Measurements from ENCODE around the gene CXCR4. TPM values are rescaled to one million over a fixed set of nuclear protein-coding genes. Genes with fewer than 3 reads are reported as not detected.

The CXCR4 gene
- total RNA-seq, 1 experiment from 2014 or later, result 1.3 TPM

- TF ChIP-seq ZNF532 (CRISPR knock-in tag; IDR thresholded peaks at IDR 0.05; ENCODE audit: borderline replicate concordance), result no peak
- no peak for TF ChIP-seq ERG (CRISPR knock-in tag; IDR thresholded peaks at IDR 0.05)
- TF ChIP-seq FOXJ3 (CRISPR knock-in tag; IDR thresholded peaks at IDR 0.05; ENCODE audit: borderline replicate concordance), result no peak
- no peak for TF ChIP-seq ZNF425 (CRISPR knock-in tag; conservative IDR thresholded peaks at IDR 0.05)
Measured at GRCh38 chr2:136127356-136127755, 9.4 kb upstream of the CXCR4 start (continued).

- ChIA-PET POLR2A (no interaction called here), CTCF (interaction anchor here (2.2 kb wide), 1 partner anchor 129 kb away, joined by 6 read pairs; no protein-coding TSS in a partner anchor)
- no peak for TF ChIP-seq USF1 (CRISPR knock-in tag; IDR thresholded peaks at IDR 0.05)
- TF ChIP-seq FOXK1 (CRISPR knock-in tag; IDR thresholded peaks at IDR 0.05), result no peak
- no peak for ATAC-seq
- Mint-ChIP-seq H3K4me3 (no peak overlapping the region), H3K9me3 (no peaks in the 10 kb centered on the region), H3K36me3 (no peaks in the 10 kb centered on the region), H3K27ac (no peak overlapping the region), H3K27me3 (ENCODE audit: low read depth) (peaks cover 3% of the 10 kb centered on the region), H3K4me1 (peaks cover 37% of the 10 kb centered on the region)
- DNase-seq (ENCODE audit: low spot score), result no peak
Measured at GRCh38 chr2:136126421-136126926, 8.5 kb upstream of the CXCR4 start.

GRCh38 chr2:136126021-136126420, 8.1 kb upstream of the CXCR4 start:
- ChIA-PET POLR2A (no interaction called here), CTCF (interaction anchor here (2.2 kb wide), 1 partner anchor 129 kb away, joined by 6 read pairs; no protein-coding TSS in a partner anchor)
- Mint-ChIP-seq H3K27ac (no peak overlapping the region), H3K27me3 (ENCODE audit: low read depth) (peaks cover 7% of the 10 kb centered on the region), H3K4me3 (no peak overlapping the region), H3K36me3 (no peaks in the 10 kb centered on the region), H3K4me1 (peaks cover 40% of the 10 kb centered on the region), H3K9me3 (no peaks in the 10 kb centered on the region)
- no peak for DNase-seq (ENCODE audit: low spot score)
- ATAC-seq, result peak; percentile 36; the same call in 1 of the 2 replicates
- TF ChIP-seq FOXJ3 (CRISPR knock-in tag; IDR thresholded peaks at IDR 0.05; ENCODE audit: borderline replicate concordance) (no peak), EMX1 (CRISPR knock-in tag; IDR thresholded peaks at IDR 0.05) (no peak), FOXK1 (CRISPR knock-in tag; IDR thresholded peaks at IDR 0.05) (no peak), AFF4 (CRISPR knock-in tag; IDR thresholded peaks at IDR 0.05; ENCODE audit: borderline replicate concordance) (no peak)

All from WTC11 (cell line).